ENCODE measurements around the gene BRWD1.
"Not testable (repeated sequence)": the region's sequence is repeated elsewhere in the genome, so short reads cannot be mapped to it uniquely, and the experiment has no call there.

The BRWD1 gene

DNA sequence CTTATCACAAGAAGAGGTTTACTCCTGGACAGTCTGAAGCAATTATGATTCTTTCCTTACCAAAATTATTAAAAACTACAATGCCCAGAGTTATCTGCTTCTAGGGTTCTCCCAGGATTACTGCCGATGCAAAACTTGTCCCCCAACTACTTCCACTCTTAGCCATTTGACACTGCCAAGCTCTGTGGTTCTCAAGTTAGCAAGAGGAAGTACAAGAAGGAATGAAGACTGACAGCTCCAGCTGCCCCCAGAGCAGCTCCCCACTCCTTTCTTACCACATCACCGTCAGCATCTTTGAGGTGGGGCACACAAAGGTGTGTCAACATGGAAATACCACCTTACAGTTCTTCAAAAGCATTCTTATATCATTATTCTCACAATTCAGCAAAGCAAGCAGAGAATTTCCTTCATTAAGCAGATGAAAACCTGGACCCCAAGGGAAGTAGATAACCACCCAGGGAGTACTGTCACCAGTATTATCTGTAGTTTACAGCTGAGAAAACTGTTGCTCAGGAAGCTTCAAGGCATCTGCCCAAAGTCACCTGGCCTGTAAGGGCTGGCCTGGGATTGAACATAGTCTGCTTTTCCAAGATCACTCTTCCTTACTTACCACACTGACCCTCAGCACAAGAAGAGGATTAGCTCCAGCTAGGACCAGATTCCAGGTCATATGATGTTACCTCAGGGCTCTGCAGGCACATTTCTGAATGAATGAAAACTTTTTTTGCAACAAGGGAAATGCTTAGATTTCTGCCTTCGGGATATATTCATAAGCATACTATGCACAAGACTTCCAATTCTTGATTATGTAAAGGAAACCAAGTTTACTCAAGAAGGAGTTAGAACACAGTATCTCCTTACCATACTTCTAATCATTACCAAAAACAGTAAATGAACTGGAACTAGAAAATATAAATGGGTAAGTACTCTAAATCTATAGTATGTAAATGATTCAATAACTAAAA is 139.4 kb downstream of the BRWD1 start:
- DNase-seq (ENCODE audit: low read depth in 3 of 3), result no peak

DNA sequence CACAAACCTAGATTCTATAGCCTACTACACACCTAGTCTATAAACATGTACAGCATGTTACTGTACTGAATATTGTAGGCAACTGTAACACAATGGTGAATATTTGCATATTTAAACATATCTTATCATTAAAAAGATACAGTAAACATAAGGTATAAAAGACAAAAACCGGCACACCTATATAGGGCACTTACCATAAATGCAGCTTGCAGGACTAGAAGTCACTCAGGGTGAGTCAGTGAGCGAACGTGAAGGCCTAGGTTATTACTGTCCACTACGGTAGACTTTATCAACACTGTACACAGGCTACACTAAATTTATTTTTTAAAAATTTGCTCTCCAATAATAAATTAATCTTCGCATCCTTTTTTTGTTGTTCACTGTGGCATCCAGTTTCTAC is 143.5 kb downstream of the BRWD1 start:
- DNase-seq (ENCODE audit: low read depth in 3 of 3), result no peak

DNA sequence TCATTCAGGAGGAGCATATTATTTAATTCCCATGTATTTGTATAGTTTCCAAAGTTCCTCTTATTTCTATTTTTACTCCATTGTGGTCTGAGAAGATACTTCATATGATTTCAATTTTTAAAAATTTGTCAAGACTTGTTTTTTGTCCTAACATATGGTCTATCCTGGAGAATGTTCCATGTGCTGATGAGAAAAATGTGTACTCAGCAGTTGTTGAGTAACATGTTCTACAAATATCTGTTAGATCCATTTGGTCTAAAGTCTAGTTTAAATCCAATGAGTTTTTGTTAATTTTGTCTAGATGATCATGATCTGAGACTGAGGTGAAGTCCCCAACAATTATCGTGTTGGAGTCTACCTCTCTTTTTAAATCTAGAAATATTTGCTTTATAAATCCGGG is 144.6 kb downstream of the BRWD1 start:
- DNase-seq (ENCODE audit: low read depth in 3 of 3), result no peak

DNA sequence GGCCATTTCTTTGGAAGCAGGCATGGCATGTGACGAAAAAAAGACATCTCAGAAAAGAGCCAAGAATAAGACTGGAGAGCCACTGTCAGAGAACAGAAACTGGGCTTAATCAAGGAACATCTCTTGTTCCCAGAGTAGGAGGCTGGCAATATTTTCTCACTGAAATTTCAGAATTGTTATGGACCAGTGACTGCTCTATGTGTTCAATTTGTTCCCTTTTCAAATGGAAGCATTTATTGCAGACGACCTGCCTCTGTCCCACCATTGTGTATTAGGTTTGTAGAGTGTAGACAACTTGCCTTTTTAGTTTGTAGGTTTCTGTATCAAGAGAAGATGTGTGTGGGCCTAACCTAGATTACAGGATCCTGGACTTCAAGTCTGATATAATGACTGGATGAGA is 148.9 kb downstream of the BRWD1 start:
- no peak for DNase-seq (ENCODE audit: low read depth in 3 of 3)

DNA sequence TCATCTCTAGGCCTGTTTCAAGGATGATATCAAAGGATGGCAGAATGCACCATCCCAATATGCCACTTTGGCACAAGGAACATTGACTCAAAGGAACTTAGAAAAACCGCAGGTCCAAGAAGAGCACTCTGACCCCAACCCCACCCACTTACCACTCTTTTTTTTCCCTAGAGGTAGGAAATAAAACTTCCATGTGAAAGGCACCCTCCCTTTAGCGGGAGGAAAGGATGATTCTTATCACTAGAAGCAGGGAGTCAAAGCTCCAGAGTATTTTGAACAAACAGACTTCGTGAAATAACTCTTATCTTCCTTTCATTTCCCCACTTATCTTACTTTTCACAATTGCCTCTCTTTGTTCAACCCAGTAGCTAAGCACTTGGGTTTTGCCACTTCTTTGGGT is 152.4 kb downstream of the BRWD1 start:
- DNase-seq (ENCODE audit: low read depth in 3 of 3), result no peak

DNA sequence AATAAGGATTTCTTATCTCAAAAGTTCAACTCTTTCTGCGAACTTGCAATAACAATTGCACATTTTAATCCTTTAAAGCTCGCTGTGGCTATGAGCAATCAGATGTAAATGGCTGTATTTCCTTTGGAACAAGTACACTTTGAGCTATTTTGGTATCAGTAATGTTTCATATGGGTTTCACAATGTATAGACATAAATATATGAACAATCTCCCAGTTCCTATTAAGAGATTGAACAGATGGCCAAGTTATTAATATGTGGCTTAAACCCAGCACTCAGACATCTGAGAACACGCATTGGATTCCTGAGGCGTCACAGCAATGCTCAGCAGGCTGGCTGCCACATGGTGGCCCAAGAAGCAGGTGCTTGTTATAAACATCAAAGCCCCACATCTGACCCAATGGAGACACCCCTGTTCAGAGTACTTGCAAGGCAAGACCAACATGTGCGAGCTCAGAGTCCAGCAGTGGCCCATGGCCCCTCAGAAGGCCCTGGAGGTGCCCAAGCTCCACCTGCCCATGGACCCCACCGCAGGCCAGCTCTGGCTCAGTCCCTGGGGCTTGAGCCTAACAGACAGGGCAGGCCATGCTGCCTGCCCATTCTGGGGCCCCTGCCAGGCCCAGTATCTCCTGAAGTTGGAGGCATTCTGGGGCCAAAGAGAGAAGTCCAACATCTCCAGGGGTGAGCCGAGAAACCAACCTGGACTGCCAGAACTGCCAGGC is 153.9 kb downstream of the BRWD1 start:
- DNase-seq (ENCODE audit: low read depth in 3 of 3), result no peak

DNA sequence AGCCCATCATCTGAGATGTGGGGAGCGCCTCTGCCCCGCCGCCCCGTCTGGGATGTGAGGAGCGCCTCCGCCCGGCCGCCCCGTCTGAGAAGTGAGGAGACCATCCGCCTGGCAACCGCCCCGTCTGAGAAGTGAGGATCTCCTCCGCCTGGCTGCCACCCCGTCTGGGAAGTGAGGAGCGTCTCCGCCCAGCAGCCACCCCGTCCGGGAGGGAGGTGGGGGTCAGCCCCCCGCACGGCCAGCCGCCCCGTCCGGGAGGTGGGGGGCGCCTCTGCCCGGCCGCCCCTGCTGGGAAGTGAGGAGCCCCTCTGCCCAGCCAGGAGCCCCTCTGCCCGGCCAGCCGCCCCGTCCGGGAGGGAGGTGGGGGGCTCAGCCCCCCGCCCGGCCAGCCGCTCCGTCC is 156.2 kb downstream of the BRWD1 start:
- not testable (repeated sequence) for DNase-seq (ENCODE audit: low read depth in 3 of 3)

DNA sequence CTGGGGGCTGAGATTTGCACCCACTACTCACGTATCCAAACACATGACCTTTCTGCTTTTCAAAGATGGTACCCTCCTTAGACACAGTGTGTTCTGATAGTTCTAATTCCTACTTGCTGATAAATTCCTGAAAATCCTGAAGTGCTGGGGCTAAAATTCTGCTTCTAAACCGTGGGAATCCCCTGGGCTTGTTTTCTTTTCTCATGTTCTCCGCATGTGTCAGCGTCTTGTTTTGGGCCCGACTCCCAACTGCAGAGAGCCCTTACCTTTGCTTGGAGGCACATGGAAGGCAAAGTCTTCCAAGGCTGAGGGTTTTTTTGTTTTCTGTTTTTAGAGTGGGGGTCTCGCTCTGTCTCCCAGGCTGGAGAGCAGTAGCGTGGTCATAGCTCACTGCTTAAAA is 157.4 kb downstream of the BRWD1 start:
- DNase-seq (ENCODE audit: low read depth in 3 of 3), result no peak

DNA sequence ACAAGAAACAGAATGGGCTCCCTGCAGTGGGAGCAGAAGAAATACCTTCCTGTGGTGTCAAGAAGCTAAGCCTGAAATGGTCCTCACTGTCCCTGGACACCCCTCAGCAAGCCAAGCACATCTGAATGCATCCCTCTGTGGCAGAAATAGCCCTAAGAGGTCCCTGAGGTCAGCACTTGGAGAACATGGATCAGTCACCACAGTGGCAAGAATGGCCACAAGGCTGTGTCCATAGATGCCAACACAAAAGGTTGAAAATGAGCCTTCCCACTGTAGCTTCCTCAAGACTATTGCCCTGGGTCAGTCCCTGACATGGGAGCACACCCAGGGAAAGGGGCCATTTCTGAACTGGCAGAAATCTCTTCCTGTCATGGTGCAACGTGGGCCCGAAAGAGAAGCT is 157.9 kb downstream of the BRWD1 start:
- no peak for DNase-seq (ENCODE audit: low read depth in 3 of 3)

DNA sequence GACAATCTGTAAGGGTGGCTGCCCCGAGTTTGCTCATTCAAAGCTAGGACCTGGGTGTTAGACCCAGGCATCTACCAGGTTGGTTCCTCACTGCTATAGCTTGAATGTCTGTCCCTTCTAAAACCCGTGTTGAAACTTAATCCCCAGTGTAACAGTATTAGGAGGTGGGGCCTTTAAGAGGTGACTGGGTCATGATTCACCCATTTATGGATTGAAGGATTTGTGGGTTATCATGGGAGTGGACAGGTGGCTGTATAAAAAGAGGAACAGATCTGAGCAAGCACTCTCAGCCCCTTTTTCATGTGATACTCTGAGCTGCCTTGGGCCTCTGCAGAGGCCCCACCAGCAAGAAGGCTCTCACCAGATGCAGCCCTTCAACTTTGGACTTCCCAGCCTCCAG is 159.6 kb downstream of the BRWD1 start:
- DNase-seq (ENCODE audit: low read depth in 3 of 3), result no peak

DNA sequence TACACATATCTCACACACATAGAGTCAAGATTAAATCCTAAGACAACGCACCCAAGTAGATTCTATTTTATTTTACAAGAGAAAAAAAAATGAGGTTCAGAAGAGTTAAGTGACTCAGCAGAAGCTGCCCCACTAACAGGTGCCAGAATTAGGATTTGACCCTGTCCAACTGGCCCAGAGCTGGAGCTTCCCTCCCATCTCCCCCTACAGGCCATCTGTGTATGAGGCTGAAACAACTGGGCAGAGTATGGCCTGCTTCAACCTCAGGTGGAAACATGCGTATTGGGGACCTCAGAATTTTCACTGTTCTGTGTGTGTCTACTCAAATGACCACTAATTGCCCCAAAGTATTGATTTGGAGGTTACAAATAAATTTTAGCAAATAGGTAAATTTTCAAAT is 160.1 kb downstream of the BRWD1 start:
- DNase-seq (ENCODE audit: low read depth in 3 of 3), result no peak

DNA sequence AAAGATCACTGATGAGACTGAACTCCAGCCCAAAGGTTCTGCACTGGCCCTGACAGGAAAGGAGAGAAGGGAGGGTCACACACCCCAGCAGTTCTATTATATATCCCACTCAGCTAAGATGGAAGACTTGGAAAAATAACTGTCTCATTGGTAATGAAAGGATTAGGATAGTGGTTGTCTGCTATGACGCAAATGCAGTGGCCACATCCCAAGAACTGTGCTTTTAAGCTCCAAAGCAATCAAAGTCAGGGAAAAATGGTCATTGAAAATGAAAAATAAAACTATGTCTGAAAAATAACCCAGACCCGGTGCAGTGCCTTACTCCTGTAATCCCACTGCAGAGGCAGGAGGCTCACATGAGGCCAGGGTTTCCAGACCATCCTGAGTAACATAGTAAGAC is 161.2 kb downstream of the BRWD1 start:
- no peak for DNase-seq (ENCODE audit: low read depth in 3 of 3)

DNA sequence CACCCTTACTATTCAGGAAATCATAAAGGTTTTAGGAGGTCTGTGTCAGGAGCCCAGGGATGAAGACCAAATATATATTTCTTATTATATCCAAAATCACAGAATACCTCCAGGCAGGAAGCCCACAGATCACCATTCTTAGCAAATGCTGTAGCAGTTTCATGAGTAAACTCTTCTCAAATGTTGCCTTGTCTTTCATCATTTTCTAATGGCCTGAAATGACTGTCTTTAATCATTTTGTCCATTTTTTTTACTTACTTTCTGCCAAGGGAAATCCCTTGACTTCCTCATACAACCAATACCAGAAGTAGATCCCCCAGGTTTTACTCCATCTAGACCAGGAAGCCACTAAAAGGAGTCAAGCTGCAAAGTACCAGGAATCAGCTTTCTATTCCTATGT is 162.6 kb downstream of the BRWD1 start:
- no peak for DNase-seq (ENCODE audit: low read depth in 3 of 3)

DNA sequence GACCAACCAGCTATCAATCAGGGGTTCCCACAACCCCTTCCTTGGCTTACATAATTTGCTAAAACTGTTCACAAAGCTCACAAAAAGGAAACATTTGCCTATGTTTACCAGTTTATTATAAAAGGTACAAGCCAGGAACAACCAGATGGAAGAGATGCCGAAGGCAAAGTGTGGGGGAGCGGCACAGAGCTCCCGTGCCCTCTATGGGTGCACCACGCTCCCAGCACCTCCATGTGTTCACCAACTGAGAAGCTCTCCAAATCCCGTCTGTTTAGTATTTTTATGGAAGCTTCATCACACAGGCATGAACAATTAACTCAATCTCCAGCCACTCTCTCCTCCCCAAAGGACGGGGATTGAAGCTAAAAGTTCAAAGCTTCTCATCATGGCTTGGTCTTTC is 163.1 kb downstream of the BRWD1 start:
- DNase-seq (ENCODE audit: low read depth in 3 of 3), result no peak

DNA sequence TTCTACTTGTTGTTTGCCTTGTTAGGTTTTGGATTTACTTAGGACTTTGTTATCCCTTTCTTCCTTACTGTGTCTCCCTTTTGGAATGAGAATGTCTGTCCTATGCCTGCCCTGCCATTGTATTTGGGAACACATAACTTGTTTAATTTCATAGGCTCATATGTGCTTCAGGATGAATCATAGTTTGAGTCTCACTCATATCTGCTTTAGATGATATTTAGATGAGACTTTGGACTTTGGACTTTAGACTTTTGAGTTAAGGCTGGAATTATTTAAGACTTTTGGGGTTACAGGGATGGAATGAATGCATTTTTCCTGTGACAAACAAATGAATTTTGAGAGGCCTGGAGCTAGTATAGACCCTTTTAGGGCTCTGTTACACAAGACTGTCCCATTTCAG is 163.6 kb downstream of the BRWD1 start:
- no peak for DNase-seq (ENCODE audit: low read depth in 3 of 3)

DNA sequence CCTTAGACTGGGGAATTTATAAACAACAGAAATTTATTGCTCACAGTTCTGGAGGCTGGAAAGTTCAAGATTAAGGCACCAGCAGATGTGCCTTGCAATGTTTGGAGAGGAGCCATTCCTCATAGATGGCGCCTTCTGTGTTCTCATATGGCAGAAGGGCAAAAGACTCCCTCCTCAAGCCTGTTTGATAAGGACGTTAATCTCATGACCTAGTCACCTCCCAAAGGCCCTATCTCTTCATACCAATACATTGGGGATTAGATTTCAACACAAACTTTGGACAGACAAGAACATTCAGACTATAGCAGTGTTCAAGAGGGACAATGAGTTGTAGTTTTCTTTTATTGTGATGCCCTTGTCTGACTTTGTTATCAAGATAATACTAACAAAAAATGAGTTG is 164.5 kb downstream of the BRWD1 start:
- DNase-seq (ENCODE audit: low read depth in 3 of 3), result no peak

DNA sequence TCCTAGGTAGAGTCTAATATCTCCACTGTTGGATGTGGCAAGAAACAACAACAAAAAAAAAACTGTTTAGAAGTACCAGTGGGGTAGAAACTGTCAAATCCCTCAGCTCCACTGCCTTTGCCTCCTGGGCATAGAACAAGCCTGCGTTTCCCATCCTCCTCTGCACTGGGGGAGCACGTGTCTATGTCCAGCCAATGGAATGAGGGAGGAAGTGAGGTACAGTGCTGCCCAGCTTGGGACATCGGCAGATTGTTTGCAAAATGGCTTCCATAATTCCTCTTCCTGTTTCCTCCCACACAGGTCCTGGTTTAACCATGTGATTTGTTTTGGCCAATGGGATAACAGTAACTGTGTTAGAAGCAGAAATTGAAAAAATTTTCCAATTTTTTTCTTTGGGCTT is 169.2 kb downstream of the BRWD1 start:
- no peak for DNase-seq (ENCODE audit: low read depth in 3 of 3)

DNA sequence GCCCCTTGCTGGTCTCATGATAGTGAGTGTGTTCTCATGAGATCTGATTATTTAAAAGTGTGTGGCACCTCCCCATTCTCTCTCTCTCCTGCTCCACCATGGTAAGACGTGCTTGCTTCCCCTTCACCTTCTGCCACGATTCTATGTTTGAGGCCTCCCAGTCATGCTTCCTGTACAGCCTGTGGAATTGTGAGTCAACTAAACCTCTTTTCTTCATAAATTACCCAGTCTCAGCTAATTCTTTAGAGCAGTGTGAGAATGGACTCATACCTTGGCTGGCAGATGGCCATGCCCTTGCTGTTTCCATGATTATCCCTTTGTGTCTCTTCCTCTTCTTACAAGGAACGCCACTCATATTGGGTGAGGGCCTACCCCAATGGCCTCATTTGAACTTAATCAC is 170.5 kb downstream of the BRWD1 start:
- no peak for DNase-seq (ENCODE audit: low read depth in 3 of 3)

DNA sequence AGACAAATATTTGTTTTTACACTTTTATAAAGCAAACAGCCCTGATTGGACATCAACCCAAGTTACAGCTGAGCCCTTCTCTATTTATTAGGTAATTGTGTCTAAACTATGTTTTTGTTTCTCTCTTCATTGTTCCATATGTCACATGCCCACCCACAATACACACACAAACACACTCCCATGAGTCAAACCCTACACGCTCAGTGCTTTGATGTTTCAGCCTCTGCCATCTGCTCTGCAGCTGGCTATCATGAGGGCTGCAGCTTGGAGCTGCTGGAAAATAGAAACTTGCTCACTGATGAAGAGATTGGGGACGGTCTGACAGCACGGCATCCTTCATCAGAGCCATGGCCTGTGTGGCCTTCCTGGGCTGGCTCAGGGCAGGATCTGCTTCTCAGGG is 171.9 kb downstream of the BRWD1 start:
- DNase-seq (ENCODE audit: low read depth in 3 of 3), result no peak

DNA sequence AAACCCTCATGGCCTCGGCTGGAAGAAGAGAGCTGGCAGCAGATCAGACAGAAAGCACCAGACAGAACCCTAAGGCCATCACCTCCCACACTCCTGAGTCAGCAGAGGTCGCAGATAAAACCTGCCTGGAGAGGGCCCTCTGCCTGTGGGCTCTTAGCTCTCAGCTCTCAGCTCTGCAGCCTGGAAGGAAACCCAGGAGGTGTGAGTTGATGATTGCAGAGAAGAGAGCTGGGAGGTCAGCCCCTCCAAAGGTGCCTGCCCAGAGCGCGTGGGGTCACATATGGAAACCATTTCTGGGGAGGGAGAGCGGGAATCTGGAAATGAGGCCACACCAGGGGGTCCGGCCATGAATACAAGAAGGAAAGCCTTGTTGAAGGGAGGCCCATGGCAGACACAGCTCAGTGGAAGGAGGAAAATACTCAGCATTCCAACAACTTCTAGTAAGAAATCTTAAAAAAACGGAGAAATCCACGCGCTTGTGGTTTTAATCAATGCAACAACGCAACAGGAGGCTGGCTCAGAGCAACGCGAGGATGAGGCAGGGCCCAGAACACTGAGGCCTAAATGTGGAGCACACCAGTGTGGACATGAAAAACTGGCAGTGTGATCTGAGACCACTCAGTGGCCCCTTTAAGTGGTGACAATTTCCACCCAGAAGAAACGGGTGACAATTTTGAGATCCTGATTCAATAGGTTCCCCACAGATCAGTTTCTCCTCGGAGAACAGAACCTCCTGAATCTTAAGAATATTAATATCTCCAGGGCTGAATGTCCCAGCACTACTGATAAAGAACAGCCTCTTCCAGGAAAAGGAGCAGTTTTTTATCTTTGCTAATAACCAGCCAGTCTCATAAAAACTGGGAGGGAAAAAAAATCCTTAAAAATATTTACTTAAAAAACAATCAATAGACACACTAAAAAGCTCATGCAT is 175.9 kb downstream of the BRWD1 start:
- DNase-seq (ENCODE audit: low read depth in 3 of 3), result no peak

DNA sequence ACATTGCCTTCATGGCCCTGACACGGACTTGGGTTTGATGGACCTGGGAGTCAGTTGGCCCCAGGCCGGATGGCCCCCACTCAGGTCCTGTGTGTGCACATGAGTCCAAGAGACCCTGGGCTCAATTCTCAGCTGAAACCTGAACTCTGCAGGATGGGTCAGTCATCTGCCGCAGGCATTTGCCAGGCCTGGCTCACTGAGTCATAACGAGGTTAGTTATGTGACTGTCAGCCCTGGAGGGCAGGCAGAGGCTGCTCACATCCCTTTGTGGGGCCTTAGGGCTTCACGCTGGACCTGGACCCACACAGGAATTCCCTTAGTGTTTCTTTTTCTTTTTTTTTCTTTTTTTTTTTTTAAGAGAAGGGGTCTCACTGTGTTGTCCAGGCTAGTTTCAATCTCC is 176.7 kb downstream of the BRWD1 start:
- no peak for DNase-seq (ENCODE audit: low read depth in 3 of 3)

DNA sequence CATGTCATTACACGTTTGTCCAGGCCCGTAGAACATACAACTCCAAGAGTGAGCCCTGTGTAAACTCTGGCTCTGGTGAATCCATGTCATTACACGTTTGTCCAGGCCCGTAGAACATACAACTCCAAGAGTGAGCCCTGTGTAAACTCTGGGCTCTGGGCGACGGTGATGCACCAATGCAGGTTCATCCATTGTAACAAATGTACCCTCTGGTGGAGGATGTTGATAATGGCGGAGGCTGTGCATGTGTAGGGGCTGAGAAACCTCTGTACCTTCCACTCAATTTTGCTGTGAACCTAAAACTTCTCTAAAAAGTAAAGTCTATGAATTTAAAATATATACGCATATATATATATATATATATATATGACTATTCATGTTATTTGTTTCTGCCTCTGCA is 177.3 kb downstream of the BRWD1 start:
- not testable (repeated sequence) for DNase-seq (ENCODE audit: low read depth in 3 of 3)

Measured in stimulated activated CD4-positive, alpha-beta T cell treated with anti-CD3 and anti-CD28 coated beads, TNF-alpha, amount 100 ng/mL, for 4 hours (primary cell).